ENCODE results near the gene POMT1.

DNA sequence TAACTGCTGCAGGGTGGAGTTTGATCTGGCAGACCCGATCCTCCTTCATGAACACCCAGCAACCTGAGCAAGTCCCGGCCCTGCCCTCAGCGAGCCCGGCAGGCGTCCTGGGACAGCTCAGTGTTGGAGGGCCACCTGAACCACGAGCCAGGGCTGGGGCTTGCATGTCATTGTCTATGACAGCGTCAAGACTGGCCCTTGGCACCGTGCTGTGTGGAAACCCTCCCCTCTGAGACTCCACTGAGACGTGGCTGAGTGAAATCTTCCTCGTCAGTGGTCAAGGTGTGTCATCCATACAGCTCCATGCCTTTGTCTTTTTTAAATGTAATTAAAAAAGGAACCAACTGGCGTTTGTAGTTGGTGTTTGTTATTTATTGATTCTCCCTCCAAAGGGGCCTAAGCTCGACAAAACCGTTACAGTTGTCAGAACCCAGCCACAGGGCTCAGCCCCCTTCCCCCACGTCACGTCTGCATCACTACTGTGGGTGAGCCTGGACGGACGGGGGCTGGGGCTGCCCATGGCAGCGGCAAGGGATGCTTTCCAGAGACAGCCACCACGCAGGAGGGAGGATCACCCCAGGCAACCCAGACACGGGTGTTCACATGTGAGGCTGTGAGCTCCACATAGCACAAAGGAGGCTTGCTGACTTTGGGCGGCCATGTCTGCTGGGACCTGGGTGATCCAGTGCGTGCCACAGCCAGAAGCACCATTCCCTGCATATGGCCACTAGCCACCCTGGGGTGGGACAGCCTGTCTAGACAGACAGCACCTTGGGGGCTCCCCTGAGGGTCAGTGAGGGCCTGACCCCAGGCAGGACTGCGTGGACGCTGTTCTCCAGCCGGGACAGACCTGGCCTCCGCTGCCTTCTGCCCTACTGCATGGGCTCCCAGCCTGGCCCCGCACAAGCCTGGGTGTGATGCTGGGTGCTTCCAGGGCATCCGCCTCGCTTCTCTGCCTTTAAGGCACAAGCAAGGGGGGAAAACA lies 21.0 kb downstream of the POMT1 start:
- TF ChIP-seq CTCF (conservative IDR thresholded peaks at IDR 0.05 in 1 of 2, IDR thresholded peaks at IDR 0.05 in 1 of 2; ENCODE audit: extremely low read depth in 1 of 2, insufficient read depth in 1 of 2, low read depth in 1 of 2, low read length in 2 of 2) (no peak), EZH2 (IDR thresholded peaks at IDR 0.05; ENCODE audit: borderline replicate concordance, low read length) (no peak)
